Thyroid gland (tissue), 4 donors: ENCODE data around the gene ADPRS. TPM values are rescaled to one million over a fixed set of nuclear protein-coding genes. Genes with fewer than 3 reads are reported as not detected.

Experiments
- DNase-seq, 2 donors: peaks; one replicate each; pipeline ENCODE4 v3.0.0-alpha.2; 2019
- H3K27ac ChIP-seq, 3 donors: fragments of 200-600 bp; sonication (generic); 1 replicate in 2 of 3; 2 replicates in 1 of 3; pipeline ENCODE4 v1.5.1; 2016 to 2019; ENCODE audit warnings: mild to moderate bottlenecking in 1 of 3, moderate library complexity in 1 of 3
- H3K27me3 ChIP-seq: fragments of 200-600 bp; sonication (generic); one replicate; pipeline ENCODE4 v1.5.1; 2019
- H3K36me3 ChIP-seq, 2 donors: fragments of 200-600 bp; sonication (generic); one replicate each; pipeline ENCODE4 v1.5.1; 2016 to 2019
- H3K4me1 ChIP-seq, 2 donors: fragments of 200-600 bp; sonication (generic); one replicate each; pipeline ENCODE4 v1.5.1; 2017 to 2019
- H3K4me3 ChIP-seq, 3 donors: fragments of 200-600 bp; sonication (generic); replicated peaks in 1 of 3; 1 replicate in 2 of 3; 2 replicates in 1 of 3; pipeline ENCODE4 v1.5.1; 2016; ENCODE audit warnings: mild to moderate bottlenecking in 1 of 3
- H3K9me3 ChIP-seq: fragments of 200-600 bp; sonication (generic); one replicate; pipeline ENCODE4 v1.5.1; 2017
- CTCF ChIP-seq, 6 experiments: fragments of 200-600 bp in 3 of 6; fragments of 450-650 bp in 3 of 6; sonication (generic) in 3 of 6; IDR thresholded peaks; one replicate each; pipeline ENCODE4 v1.5.1; 2016 to 2019; ENCODE audit warnings: antibody characterized with exemption in 6 of 6, mild to moderate bottlenecking in 2 of 6, inconsistent platforms in 1 of 6, moderate library complexity in 1 of 6
- POLR2A ChIP-seq, 2 donors: fragments of 450-650 bp; IDR thresholded peaks; one replicate each; pipeline ENCODE4 v1.6.1; 2017; ENCODE audit warnings: antibody characterized with exemption in 2 of 2, mild to moderate bottlenecking in 2 of 2, moderate library complexity in 1 of 2
- WGBS, 2 donors: methylation state at CpG; one replicate each; pipeline ENCODE4 v1.1.5; 2017; 5-methylcytosine and 5-hydroxymethylcytosine counted together
- intact Hi-C: fragments of 100-400 bp; cut with DNase I; formaldehyde crosslinking; loops from one replicate; pipeline ENCODE4 v1.15.1; 2023
- total RNA-seq, 4 donors: library from RNA; depleted of rRNA; stranded (reverse); fragments of >200 nt; gene quantifications; one replicate each; pipeline ENCODE4 v1.2.3, GENCODE V29; 2016

ADPRS gene
- total RNA-seq: 10 to 100 TPM; 31.8 to 50.1 (median 41.7) TPM

GRCh38 chr1:36088577-36089392 lies at the start of gene ADPRS:
Gene ADPRS (plus strand): TSS chr1:36088892. CDS start chr1:36088905, 13 bp downstream.
- peak within 1 kb of the TSS; percentile 51 to 90 (median 73) for H3K4me3 ChIP-seq
- DNase-seq: peak; percentile 85 to 86
- intact Hi-C loops: loop anchor here (5.0 kb wide), 1 partner anchor 206 kb away; the partner anchor contains the start of gene AGO1
- H3K36me3 ChIP-seq: peaks cover 11 to 18% of the 10 kb centered on the region in 2 donors
- peak within 1 kb of the TSS; percentile 19 to 88 (median 84) for H3K27ac ChIP-seq
- no peaks in the 10 kb centered on the region for H3K27me3 ChIP-seq
- WGBS, 2 donors: 0 to 2% methylated on average over 9 to 21 of the region's 84 CpGs
- peaks cover 23 to 42% of the 10 kb centered on the region in 2 donors for H3K4me1 ChIP-seq
- no peaks in the 10 kb centered on the region for H3K9me3 ChIP-seq
- TF ChIP-seq CTCF (IDR thresholded peaks at IDR 0.05) (peak; percentile 88 to 100 (median 99)), POLR2A (IDR thresholded peaks at IDR 0.05) (peak; percentile 79 to 91)

DNA sequence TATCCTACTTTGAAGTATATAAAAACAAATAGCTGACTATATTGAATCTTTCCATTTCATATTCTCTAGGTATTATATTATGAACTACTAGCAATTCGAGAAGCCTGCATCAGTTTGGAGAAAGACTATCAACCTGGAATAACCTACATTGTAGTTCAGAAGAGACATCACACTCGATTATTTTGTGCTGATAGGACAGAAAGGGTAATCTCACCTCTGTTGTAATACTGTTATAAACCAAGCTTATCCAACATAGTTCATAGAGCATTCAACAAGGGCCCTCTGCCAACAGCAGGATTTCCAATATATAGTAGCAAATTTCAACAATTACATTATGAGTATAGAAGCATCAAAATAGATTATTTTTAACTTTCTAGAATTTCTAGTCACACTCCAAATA lies 48.5 kb upstream of the ADPRS start:
- no peak for DNase-seq
- 93% methylated on average over 2 of the region's 2 CpGs for WGBS, 2 donors
- H3K27me3 ChIP-seq: no peaks in the 10 kb centered on the region
- TF ChIP-seq POLR2A (IDR thresholded peaks at IDR 0.05) (no peak), CTCF (IDR thresholded peaks at IDR 0.05) (no peak)
- intact Hi-C loops: no loop called here
- H3K4me3 ChIP-seq: no peak overlapping the region
- no peaks in the 10 kb centered on the region for H3K4me1 ChIP-seq
- peaks cover 21 to 37% of the 10 kb centered on the region in 2 donors for H3K36me3 ChIP-seq
- H3K9me3 ChIP-seq: no peaks in the 10 kb centered on the region
- no peak overlapping the region for H3K27ac ChIP-seq

DNA sequence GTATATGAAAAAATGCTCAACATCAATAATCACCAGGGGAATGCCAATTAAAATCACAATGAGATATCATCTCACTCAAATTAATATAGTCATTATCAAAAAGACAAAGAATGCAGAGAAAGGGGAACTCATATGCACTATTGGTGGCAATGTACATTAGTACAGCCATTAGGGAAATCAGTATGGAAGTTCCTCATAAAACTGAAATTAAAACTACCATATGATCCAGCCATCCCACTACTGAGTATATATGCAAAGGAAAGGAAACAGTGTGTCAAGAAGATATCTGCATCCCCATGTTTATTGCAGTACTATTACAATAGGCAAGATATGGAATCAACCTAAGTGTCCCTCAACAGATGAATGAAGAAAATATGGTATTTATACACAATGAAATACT lies 36.9 kb upstream of the ADPRS start:
- Histone ChIP-seq H3K9me3 (no peaks in the 10 kb centered on the region), H3K27me3 (no peaks in the 10 kb centered on the region), H3K36me3 (peaks cover 4 to 9% of the 10 kb centered on the region in 2 donors), H3K4me3 (no peak overlapping the region), H3K27ac (no peak overlapping the region), H3K4me1 (no peaks in the 10 kb centered on the region)
- intact Hi-C loops: no loop called here
- no peak for DNase-seq
- TF ChIP-seq POLR2A (IDR thresholded peaks at IDR 0.05) (no peak), CTCF (IDR thresholded peaks at IDR 0.05) (no peak)

DNA sequence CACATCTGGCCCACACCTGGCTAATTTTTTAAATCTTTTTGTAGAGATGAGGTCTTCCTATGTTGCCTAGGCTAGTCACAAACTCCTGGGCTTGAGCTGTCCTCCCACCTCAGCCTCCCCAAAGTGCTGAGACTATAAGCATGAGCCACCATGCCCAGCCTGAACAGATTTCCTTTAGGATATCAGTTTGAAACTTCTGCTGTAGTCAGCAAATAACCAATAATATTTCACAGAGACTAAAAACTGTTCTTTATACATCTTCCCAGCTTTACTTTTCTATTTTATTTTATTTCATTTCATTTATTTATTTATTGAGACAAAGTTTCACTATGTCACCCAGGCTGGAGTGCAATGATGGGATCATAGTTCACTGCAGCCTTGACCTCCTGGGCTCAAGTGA lies 34.7 kb upstream of the ADPRS start:
- TF ChIP-seq CTCF (IDR thresholded peaks at IDR 0.05) (no peak), POLR2A (IDR thresholded peaks at IDR 0.05) (no peak)
- intact Hi-C loops: no loop called here

DNA sequence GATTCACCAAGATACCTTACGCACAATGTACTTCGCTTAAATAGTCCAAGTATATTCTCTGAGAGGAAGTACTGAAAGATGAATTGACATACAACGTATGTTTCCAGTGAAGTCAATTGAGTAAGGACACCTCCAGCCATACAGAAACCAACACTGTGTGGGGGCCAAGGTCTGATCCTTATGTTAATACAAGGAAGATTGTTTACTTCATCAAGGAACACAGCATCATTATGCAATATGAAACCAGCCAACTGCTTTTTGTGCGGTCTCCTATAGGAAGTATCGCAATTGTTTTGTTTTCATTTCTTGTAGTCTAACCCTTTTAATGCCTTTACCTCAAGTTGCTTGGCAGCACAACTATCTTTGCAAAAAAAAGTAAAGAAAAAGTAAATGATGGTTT lies 33.0 kb upstream of the ADPRS start:
- H3K4me3 ChIP-seq: no peak overlapping the region
- TF ChIP-seq POLR2A (IDR thresholded peaks at IDR 0.05) (no peak), CTCF (IDR thresholded peaks at IDR 0.05) (no peak)
- peaks cover 0 to 4% of the 10 kb centered on the region in 2 donors for H3K36me3 ChIP-seq
- 92 to 95% methylated on average over 5 of the region's 5 CpGs for WGBS, 2 donors
- no peak overlapping the region for H3K27ac ChIP-seq
- intact Hi-C loops: no loop called here
- no peaks in the 10 kb centered on the region for H3K4me1 ChIP-seq
- no peaks in the 10 kb centered on the region for H3K9me3 ChIP-seq
- no peaks in the 10 kb centered on the region for H3K27me3 ChIP-seq
- no peak for DNase-seq

More for the DNA sequence above, 34.7 kb upstream of the ADPRS start:
- Histone ChIP-seq H3K9me3 (no peaks in the 10 kb centered on the region), H3K36me3 (peaks cover 4% of the 10 kb centered on the region in 2 donors), H3K4me3 (no peak overlapping the region), H3K27me3 (no peaks in the 10 kb centered on the region), H3K4me1 (no peaks in the 10 kb centered on the region), H3K27ac (no peak overlapping the region)
- DNase-seq: no peak
